ENCODE results near the gene LRRC18. TPM values are rescaled to one million over a fixed set of nuclear protein-coding genes. Genes with fewer than 3 reads are reported as not detected.

LRRC18 gene
- polyA plus RNA-seq, 2 of the 4 experiments (the other 2 are of a cell fraction): not detected

- FAIRE-seq (no peak), ATAC-seq (no peak), DNase-seq (ENCODE audit: low read depth in 1 of 2, low spot score in 1 of 2) (no peak)
- ChIA-PET CTCF (no interaction called here), POLR2A (no interaction called here)
- 53% methylated on average over 2 of the region's 2 CpGs for WGBS (ENCODE audit: missing lambda C conversion rate)
- Histone ChIP-seq H3K27ac (no peak overlapping the region), H3K4me1 (no peaks in the 10 kb centered on the region), H3K4me3 (no peak overlapping the region), H3K4me2 (no peak overlapping the region), H3K9me3 (no peaks in the 10 kb centered on the region)
- TF ChIP-seq MAZ (IDR thresholded peaks at IDR 0.05; ENCODE audit: borderline replicate concordance, low read depth, low read length) (no peak), JUNB (IDR thresholded peaks at IDR 0.05) (no peak), NPAS2 (CRISPR knock-in tag; IDR thresholded peaks at IDR 0.05; ENCODE audit: borderline replicate concordance) (no peak), NR3C1 (IDR thresholded peaks at IDR 0.05) (no peak), USF2 (IDR thresholded peaks at IDR 0.05) (no peak), PBX3 (IDR thresholded peaks at IDR 0.05) (no peak), BHLHE40 (IDR thresholded peaks at IDR 0.05; ENCODE audit: low read depth, low read length) (no peak), MAFK (IDR thresholded peaks at IDR 0.05; ENCODE audit: partially characterized antibody) (no peak), NFE2L2 (conservative IDR thresholded peaks at IDR 0.05; ENCODE audit: low read length) (no peak), TP53 (CRISPR knock-in tag; IDR thresholded peaks at IDR 0.05) (no peak), SMC3 (IDR thresholded peaks at IDR 0.05) (no peak), HEYL (CRISPR knock-in tag; IDR thresholded peaks at IDR 0.05) (no peak), GATA3 (IDR thresholded peaks at IDR 0.05; ENCODE audit: borderline replicate concordance) (no peak), CBX8 (IDR thresholded peaks at IDR 0.05) (no peak), CTCF (IDR thresholded peaks at IDR 0.05) (no peak), FOXS1 (CRISPR knock-in tag; IDR thresholded peaks at IDR 0.05) (no peak)
Measured at GRCh38 chr10:48900371-48900801, 39.3 kb downstream of the LRRC18 start.

- Histone ChIP-seq H3K4me3 (no peak overlapping the region), H3K4me1 (no peaks in the 10 kb centered on the region), H3K4me2 (no peak overlapping the region), H3K9me3 (no peaks in the 10 kb centered on the region), H3K27ac (no peak overlapping the region)
- CTCF ChIA-PET: no interaction called here
- POLR2A ChIA-PET: no interaction called here
- no peak for FAIRE-seq
- WGBS (ENCODE audit: missing lambda C conversion rate): 51% methylated on average over 7 of the region's 8 CpGs
- DNase-seq (ENCODE audit: low read depth in 1 of 2, low spot score in 1 of 2): no peak
- TF ChIP-seq HDAC2 (IDR thresholded peaks at IDR 0.05) (no peak), SMC3 (IDR thresholded peaks at IDR 0.05) (no peak), RAD21 (conservative IDR thresholded peaks at IDR 0.05 in 1 of 2, IDR thresholded peaks at IDR 0.05 in 1 of 2) (no peak), USF2 (IDR thresholded peaks at IDR 0.05) (no peak), REST (IDR thresholded peaks at IDR 0.05) (no peak)
- no peak for ATAC-seq
Measured at GRCh38 chr10:48899781-48900180, 39.9 kb downstream of the LRRC18 start.
